ENCODE data around the gene CMPK2.

CMPK2 gene

DNA sequence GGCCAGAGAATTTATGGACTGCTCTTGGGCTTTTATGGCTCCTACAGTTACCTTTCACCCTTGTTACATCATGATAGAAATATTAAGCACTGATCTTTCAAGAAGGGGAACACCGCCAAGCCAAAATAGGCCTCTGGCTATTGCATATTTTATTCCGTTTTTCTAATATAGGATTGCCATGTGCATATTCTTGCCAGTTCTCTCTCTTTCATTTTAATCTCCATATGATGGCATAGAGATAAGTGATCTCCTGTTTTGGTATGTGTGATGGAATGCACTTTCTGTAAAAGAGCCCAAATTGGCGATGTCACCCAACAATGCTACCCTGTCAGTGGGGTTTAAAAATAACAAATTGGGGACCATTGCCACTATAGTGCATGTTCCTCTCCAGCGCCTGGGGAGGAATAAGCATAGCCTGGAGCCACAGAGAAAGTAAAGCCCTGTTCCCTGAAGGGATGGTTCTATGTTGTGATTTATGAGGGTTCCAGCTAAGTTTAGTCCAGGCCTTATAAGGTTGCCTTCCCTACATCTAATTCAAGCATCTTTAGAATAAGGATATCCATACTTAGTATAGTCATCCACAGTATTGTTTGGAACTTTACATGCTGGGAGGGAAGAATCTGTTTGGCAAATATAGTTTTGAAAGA is 26.9 kb downstream of the CMPK2 start:
- DNase-seq = no peak

DNA sequence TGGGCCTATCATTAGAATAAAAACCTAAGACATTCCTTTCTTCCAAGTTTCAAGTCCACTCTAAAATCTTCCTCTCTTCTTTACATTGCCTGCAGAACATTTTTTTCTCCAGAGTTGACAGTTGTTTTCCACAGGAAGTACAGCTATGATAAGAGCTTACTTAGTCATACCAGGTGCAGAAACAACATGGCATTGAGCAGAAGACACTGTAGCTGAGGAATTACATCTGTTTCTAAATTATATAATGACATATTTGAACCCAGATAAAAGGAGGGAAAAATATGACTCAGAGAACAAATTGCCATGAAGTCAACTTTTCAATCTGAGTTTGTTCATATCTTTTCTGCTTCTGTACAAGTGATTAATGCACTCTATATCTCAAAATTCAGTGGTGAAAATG is 30.2 kb downstream of the CMPK2 start:
- no peak for DNase-seq

DNA sequence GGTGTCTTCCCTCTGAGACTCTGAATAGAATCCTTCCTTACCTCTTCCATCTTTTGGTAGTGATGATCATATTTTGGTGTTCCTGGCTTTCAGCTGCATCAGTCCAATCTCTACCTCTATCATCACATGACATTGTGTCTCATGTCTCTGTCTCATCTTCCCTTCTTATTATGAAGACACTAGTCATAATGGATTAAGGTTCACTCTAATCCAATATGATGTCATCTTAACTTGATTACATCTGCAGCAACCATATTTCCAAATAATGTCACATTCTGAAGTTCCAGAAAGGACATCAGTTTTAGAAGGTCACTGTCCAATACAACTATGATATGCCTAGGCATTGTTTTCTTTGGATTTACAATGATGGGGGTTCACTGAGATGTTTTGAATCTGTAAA is 31.5 kb downstream of the CMPK2 start:
- DNase-seq = no peak

DNA sequence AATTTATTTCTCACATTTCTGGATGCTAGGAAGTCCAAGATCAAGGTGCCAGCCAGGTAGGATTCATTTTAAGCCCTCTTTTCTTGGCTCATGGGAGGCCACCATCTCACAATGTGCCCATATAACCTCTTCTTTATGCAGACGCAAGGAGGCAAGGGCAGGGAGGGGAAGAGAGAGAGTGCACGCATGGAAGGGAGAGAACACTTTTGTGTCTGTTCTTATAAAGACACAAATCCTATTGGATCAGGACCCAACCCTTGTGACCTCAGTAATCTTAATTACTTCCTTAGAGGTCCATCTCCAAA is 32.5 kb downstream of the CMPK2 start:
- no peak for DNase-seq

GRCh38 chr2:6832596-6833299 is 33.0 kb downstream of the CMPK2 start:
- DNase-seq = no peak

- no peak for DNase-seq
Observed at GRCh38 chr2:6831229-6831628, 34.5 kb downstream of the CMPK2 start.

DNA sequence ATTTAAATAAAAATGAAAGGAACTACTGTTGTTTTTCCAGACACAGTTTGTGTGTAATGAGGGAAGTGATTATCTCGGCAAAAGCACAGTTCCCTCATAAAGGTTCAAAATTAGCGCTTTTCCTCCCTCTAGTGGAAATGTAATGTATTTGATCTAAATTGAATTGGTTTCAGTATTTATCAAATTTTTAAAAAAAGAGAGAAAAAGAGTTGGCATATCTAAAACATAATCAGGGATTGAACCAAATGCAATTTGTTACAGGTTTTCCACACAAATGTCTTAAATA is 37.5 kb downstream of the CMPK2 start:
- DNase-seq = no peak

DNA sequence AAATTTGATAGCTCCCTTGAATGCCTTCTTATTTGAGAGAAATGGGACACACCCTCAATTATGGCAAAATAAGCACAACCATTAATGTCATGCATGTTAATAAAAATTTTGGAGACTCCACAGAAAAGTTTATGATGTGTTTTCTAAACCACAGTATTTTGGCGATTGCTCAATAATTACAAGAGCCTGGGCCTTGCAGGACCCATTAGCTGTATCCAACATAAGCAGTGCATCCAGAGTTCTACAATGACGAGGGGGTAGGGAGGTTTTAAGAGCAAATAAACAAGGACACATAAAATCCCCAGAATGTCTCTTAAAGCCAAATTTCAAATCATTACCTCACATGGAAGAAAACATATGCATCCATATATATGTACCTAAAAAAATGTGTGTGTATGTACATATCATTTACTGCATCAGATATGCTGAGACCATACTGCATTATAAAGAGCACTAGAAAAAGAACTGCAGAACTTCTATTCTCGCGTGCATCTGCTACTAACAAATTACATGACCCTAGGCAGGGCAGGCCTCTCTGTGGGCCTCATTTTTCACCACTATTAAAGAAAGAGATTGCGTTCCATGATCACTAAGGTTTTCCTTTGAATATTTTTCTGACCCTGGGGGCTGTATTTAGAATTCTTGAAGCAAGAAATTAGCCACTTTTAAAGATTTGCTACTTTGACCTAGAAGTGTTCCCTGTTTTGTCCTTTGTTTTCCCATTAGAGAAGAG is 38.0 kb downstream of the CMPK2 start:
- no peak for DNase-seq

- no peak for DNase-seq
Observed at GRCh38 chr2:6826081-6826913, 39.4 kb downstream of the CMPK2 start.

GRCh38 chr2:6824962-6825361 is 40.7 kb downstream of the CMPK2 start:
- no peak for DNase-seq

- DNase-seq = no peak
Observed at GRCh38 chr2:6823111-6823510, 42.6 kb downstream of the CMPK2 start.

DNA sequence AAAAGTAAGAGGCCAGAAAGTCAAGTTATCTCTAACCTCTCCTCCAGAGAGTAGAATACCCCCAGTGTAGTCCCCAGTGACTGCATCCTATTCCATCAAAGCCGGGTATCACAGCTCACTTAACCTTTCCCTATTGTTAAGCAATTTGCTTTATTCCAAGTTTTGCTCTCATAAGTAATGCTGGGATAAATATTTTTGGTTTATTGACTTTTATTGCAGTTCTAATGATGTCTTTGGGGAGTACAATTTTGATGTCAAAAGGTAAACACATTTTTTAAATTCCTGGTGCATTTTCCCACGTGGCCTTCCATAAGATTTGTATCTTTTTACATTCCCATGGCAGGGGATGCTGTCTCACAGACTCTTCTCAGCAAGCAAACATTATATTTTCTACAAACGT is 43.3 kb downstream of the CMPK2 start:
- no peak for DNase-seq

- no peak for DNase-seq
Observed at GRCh38 chr2:6820903-6821584, 44.7 kb downstream of the CMPK2 start.

DNA sequence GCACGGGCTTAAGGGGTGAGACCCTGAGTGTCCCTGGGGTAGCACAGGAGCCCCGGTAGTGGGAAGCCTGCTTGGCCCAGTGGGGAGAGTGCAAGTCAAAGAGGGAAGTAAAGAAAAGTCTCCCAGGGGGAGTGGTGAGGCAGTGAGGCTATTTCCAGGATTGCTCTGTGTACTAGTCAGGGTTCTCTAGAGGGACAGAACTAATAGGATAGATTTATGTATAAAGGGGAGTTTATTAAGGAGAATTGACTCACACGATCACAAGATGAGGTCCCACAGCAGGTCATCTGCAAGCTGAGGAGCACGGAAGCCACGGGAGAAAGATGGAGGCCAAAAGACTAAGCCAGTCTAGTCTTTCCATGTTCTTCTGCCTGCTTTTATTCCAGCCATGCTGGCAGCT is 45.5 kb downstream of the CMPK2 start:
- no peak for DNase-seq

DNA sequence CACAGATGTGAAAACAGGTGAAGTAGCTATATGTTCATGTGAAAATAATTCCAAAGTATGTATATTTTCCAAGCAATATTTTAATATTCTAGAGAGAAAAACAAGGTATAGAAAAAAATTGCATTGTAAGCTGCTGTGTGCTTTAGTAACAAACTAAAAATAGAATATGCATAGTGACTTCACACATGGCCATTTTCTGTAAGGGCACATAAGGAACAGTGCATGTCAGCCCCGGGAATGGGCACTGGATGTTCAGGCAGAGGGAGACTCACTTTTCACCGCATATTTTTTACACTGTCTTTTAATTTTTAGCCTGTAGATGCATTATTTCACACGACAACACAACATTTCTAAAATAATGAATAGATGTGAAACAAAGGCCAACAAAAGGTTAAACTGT is 46.0 kb downstream of the CMPK2 start:
- DNase-seq = no peak

DNA sequence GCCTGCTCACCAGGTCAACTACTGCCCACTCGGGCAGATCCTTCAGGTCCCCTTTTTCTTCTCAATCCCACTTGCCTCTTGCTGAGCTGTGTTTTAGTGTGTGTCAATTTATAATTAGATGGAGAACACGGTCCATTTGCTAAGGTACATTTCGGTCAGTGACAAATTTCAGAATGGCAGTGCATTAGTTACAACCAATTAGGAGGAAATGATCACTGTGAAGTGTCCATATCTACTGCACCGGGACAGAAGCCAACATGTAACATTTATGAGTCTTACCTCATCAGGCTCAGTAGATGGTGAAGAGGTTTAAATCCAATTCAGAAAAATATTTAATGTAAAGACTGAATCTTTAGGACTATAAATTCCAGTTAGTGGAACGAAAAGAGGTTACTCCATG is 47.7 kb downstream of the CMPK2 start:
- no peak for DNase-seq

GRCh38 chr2:6814869-6815268 is 50.8 kb downstream of the CMPK2 start:
- DNase-seq = no peak

GRCh38 chr2:6814312-6814711 is 51.4 kb downstream of the CMPK2 start:
- DNase-seq = no peak

GRCh38 chr2:6813573-6813972 is 52.1 kb downstream of the CMPK2 start:
- no peak for DNase-seq

GRCh38 chr2:6812857-6813530 is 52.7 kb downstream of the CMPK2 start:
- DNase-seq = no peak

DNA sequence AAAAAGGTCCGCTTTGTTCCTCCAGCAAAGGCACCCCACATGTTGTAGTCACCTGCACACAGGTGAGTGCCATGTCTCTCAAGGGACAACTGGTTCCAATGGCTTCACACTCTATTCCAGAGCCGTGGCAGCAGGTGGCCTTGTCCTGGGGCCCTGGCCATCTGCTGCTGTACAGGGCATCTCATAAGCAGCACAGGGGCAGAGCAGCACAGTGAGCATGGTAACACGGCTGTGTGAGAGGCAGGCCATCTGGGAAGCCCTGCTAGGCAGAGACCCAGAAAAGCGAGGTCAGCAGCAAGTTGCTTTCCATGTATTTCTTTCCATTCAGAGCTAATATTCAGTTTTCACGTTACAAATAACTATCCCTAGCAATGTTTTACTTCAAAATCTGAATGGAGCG is 54.7 kb downstream of the CMPK2 start:
- no peak for DNase-seq

DNA sequence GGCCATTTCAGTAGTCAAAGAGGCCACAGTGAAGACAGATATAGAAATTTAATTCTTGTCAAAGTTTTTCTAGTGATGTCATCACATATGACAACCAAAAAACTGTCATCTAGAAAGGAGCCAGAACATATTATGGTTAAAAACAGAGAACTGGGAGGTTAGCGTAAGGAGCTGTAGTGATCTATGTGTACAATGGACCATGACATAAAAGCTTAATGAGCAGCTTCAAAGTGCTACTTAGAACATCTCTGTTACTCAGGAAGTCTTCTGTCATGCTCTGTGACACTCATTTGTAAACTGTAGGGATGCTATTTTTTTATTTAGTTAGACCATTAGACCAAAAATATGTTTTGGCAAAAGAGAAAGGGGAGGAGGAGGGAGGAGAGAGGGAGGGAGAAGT is 57.3 kb downstream of the CMPK2 start:
- no peak for DNase-seq

- DNase-seq = no peak
Observed at GRCh38 chr2:6806604-6807003, 59.1 kb downstream of the CMPK2 start.

Measured in activated gamma-delta T cell (primary cell).